Activated CD4-positive, alpha-beta T cell treated with anti-CD3 and anti-CD28 coated beads, Interleukin-2, Interleukin-6, amounts not matched to agents 100 ng/mL and 50 ng/mL, durations not matched to agents 16 hours and 8 hours (primary cell): ENCODE measurements around the gene FDXACB1.
A peak's percentile ranks its signal among the peaks of the same experiment; 100 is the strongest.

Experiments
- DNase-seq: peaks from one replicate; pipeline ENCODE4 v3.0.0-alpha.2; 2020

FDXACB1 gene

DNA sequence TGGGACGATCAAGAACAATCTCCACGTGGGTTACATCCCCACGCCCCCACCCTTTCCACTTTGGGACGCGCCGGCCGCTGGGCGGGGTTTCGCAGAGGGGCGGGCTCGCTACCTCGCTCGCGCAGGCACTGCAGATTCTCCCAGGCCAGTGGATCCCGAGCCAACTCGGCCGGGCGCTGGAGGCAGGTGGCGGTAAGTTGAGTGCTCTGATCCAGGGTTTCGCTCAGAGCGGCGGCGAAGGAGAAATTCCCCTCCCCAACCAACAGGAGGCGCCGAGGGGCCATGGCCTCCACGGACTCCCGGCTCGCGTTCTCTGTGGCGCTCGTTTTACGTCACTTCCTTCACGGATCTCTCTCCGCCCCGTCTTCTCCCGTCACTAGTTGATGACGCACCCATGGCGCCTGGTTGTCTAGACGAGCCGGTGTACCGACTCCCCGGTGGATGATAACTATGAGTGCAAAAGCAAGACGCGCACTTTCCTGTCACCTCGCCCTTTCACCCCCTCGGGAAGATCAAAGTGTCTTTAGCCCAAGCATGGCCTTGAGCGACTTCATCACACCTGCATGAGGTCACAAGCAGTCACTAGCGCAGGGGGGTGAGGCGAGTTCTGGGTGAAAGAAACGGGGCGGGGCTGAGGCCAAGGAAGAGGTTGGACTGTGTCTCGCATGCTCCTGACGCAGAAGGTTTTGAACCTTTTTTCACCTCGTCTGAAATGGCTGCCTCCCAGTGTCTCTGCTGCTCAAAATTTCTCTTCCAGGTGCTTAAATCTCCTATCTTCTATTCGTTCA, at the start of gene FDXACB1, which contains the start of gene CFAP68:
Gene FDXACB1, minus strand, starts transcription at position 317 of the 788 bp plus-strand sequence. Its CDS starts 33 bp downstream, at position 284.
Gene CFAP68, plus strand, starts transcription at position 693 of the 788 bp plus-strand sequence. Its CDS starts 20 bp downstream, at position 713.
- peak; percentile 97 for DNase-seq

- DNase-seq, result peak; percentile 97
Measured at GRCh38 chr11:111926505-111927391, 47.8 kb upstream of the FDXACB1 start.

- no peak for DNase-seq
Measured at GRCh38 chr11:111925953-111926352, 47.0 kb upstream of the FDXACB1 start.

DNA sequence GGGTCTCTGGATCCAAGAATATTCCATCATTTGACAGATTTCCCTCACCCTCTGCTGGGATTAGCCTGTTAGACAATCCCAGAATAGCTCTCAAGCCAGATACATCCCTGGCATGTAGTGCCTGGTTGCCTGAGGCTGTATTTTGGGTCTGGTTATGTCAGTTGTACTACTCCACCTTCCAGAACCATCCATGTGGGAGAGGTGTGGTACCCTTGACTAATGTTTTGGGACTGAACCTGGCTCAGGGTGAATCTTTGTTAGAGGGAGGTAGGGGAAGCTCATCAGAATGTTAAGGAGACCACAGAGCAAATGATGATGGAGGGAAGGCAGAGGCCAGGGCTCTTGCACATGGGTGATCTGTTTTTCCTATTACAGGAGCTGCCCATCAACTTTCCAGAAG, 45.0 kb upstream of the FDXACB1 start:
- no peak for DNase-seq

- DNase-seq, result no peak
Measured at GRCh38 chr11:111923351-111923788, 44.4 kb upstream of the FDXACB1 start.

DNA sequence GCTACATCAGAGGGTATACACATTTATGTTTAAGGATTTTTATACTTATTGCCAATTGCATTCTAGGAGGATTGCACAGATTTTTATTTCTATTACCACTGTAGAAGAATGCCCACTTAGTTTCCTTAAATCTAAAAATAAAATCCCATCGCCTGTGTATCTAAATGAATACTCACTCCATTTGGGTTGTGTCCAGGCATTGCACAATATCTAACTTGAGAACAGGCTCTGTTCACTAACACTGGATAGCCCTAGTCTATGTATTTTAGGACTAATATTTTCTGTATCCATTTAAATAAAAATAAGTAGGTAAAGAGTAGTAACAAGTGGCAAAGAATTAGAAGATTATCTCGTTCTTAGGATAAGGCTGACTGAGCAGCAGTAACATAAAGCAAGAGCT, 43.8 kb upstream of the FDXACB1 start:
- no peak for DNase-seq

DNA sequence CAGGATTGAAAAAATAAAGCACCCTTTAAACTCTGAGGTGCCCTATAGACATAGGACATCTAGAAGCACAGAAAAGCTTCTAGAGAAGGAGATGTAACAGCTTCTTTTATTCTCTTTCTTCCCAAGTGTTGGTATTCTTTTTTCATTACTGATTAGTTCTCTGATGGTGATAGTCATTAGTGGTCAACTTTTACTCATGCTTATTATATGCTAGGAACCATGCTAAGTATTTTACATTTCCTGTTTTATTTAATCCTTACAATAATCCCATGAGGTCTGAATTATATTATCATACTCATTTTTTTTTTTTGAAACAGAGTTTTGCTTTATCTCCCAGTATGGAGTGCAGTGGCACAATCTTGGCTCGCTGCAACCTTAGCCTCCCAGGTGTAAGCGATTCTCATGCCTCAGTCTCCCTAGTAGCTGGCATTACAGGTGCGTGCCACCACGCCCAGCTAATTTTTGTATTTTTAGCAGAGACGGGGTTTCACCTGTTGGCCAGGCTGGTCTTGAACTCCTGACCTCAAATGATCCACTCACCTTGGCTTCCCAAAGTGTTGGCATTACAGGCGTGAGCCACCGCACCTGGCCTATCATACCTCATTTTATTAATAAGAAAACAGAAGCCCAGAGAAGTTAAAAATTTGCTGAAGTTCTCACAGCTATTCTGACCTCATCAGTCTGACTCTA, 42.7 kb upstream of the FDXACB1 start:
- DNase-seq, result no peak

DNA sequence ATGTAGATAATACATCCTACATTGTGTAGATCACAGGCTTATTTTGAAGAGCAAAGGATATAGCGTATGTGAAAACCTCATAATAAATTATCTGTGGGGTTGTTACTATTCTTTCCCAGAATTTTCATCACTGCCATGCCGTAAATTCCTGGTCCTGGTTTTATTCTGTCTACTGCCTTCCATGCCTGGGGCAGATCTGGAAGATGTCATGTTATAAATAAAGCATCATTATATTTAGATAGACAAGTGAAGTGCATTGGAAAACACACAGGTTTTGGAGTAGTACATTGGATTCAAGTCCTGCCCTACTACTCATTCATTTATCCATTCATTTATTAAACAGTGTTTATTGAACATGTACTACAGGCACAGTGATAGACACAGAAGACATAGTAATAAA, 41.9 kb upstream of the FDXACB1 start:
- no peak for DNase-seq

- no peak for DNase-seq
Measured at GRCh38 chr11:111918390-111919256, 39.7 kb upstream of the FDXACB1 start, which contains the start of gene C11orf52. C11orf52 (plus strand) TSS chr11:111918913; CDS start chr11:111918973, 60 bp downstream.

- no peak for DNase-seq
Measured at GRCh38 chr11:111917788-111918187, 38.8 kb upstream of the FDXACB1 start.

DNA sequence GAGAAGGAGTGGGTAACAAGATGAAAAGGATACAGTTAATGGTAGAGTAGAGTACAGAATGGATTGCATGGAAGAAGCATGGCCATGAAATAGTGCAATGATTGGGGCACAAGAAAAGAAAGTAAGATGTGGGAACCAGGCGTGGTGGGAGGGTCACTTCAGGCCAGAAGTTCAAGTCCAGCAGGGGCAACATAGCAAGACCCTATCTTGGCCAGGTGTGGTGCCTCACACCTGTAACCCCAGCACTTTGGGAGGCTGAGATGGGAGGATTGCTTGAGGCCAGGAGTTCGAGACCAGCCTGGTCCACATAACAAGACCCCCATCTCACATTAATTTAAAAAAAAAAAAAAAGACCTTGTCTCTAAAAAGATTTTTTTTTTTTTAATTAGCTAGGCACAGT, 38.3 kb upstream of the FDXACB1 start:
- DNase-seq, result no peak

- DNase-seq, result no peak
Measured at GRCh38 chr11:111916768-111917167, 37.8 kb upstream of the FDXACB1 start.

DNA sequence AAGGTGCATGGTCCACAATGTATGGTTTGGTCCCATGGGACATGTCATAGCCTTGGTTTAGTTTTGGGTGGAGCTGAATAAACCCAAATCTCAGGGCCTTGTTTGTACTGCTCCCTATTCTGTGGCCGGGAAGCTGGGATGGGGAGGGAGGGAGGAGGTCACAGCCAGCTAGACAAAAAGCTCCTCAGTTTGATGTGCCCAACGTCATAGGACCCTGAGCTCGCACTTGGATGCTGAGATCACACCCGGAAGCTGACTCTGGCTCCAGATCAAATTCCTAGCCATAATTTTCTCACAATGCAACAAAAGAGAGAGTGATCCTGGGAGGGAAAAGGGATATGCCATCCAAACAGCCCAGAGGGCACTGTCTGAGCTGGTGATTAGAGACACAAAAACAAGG, 35.0 kb upstream of the FDXACB1 start:
- no peak for DNase-seq

- no peak for DNase-seq
Measured at GRCh38 chr11:111913031-111913861, 34.3 kb upstream of the FDXACB1 start.

GRCh38 chr11:111912535-111912934, 33.6 kb upstream of the FDXACB1 start, which contains the start of gene HSPB2:
HSPB2 (plus strand) TSS chr11:111912734; CDS start chr11:111912830, 96 bp downstream.
- DNase-seq, result no peak

GRCh38 chr11:111911563-111912401, 32.8 kb upstream of the FDXACB1 start, which contains the start of gene CRYAB:
CRYAB (minus strand) TSS chr11:111911770; CDS start chr11:111911724, 46 bp downstream.
- no peak for DNase-seq

DNA sequence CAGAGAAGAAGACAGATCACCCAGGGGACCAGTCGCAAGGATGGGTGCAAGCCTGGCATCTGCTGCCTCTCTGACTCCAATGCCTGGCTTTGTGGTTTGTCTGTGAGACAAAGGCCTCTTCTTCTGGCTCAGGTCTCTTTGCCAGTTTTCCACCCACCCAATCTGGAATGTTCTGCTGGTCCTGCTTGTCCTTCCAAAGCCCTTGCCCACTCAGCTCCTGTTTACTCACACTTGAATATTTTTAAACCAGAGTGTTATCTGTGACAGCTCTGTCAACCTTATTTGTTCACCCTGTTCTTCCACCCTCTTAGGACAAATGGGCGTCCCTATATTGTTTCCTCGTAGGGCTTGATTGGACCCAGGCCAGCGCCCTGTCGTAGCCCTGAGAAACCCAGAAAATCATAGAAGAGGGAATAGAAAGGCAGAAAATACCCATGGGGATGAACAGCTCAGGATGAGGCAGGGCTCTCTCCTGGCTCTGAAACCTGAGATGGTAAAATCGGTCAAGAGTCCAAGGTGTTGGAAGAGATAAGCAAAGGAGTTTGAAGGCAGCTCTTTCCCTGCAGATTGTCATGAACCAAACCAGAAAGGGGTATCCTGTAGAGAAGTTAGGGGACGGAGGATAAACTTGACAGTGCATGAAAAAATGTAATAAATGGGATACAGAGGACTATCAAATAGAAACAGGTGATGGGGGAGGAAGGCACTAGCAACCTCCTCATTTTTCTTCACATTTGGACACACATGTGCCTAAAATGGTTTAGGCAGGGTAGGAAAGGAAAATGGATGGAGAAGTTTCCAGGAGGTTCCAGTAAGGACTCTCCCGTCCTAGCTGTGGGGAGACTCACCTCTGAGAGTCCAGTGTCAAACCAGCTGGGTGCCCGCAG, 32.0 kb upstream of the FDXACB1 start:
- no peak for DNase-seq

- DNase-seq, result no peak
Measured at GRCh38 chr11:111909378-111909777, 30.4 kb upstream of the FDXACB1 start.
